SIG-M5 treated with dmso at 0.1 percent for 504 hours (cell line): ENCODE measurements around the gene TFDP2.
A peak's percentile ranks its signal among the peaks of the same experiment; 100 is the strongest.
"Not testable (repeated sequence)": the region's sequence is repeated elsewhere in the genome, so short reads cannot be mapped to it uniquely, and the experiment has no call there.

Experiments
- DNase-seq: peaks from one replicate; lab custom pipeline; 2025; ENCODE audit not compliant: unreplicated experiment; lab: John Stamatoyannopoulos, UW

Gene TFDP2

DNA sequence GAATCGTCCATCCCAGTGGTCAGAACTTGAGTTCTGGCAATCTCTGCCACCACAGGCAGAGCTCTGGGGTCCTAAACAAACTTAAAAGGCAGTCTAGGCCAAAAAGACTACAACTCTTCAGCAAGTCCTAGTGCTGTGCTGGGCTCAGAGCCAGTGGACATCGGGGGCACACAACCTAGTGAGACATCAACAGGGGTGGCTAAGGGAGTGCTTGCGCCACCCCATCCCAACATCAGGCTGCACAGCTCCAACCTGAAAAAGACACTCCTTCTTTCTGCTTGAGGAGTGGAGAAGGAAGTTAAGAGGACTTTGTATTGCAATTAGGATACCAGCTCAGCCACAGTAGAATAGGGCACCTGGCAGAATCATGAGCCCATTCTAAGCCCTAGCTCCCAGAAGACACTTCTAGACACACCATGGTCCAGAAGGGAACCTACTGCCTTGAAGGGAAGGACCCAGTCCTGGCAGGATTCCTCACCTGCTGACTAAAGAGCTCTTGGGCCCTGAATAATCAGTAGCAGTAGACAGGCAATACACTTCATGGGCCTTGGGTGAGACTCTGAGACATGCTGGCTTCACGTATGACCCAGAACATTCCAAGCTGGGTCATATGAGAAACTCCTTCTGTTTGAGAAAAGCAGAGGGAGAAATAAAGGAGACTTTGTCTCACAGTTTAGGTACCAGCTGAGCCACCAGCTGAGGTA lies 72.0 kb downstream of the TFDP2 start:
- no peak for DNase-seq

DNA sequence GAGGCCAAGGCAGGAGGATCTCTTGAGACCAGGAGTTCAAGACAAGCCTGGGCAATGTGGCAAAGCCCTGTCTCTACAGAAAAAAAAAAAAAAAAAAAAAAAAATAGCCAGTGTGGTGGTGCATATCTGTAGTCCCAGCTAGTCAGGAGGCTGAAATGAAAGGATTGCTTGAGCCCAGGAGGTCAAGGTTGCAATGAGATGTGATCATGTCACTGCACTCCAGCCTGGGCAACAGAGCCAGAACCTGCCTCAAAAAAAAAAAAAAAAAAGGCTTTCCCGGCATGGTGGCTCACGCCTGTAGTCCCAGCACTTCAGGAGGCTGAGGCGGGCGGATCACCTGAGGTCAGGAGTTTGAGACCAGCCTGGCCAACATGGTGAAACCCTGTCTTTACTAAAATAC lies 73.7 kb downstream of the TFDP2 start:
- DNase-seq: not testable (repeated sequence)

DNA sequence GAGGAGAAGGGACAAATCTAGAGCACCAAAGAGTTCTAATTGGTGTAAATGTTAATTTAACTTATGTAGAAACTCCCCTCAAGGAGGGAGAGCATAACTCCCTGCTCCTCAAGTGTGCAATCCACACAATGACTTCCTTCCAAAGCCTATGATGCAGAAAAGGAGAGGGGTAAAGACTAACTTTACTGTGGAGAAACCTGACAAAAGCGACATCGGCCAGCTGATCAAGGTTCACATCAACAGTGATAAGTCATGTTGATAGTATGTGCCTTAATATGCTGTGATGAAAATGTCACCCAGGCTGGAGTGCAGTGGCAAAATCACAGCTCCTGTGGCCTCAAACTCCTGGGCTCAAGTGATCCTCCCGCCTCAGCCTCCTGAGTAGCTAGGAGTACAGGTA lies 76.5 kb downstream of the TFDP2 start:
- DNase-seq: no peak

DNA sequence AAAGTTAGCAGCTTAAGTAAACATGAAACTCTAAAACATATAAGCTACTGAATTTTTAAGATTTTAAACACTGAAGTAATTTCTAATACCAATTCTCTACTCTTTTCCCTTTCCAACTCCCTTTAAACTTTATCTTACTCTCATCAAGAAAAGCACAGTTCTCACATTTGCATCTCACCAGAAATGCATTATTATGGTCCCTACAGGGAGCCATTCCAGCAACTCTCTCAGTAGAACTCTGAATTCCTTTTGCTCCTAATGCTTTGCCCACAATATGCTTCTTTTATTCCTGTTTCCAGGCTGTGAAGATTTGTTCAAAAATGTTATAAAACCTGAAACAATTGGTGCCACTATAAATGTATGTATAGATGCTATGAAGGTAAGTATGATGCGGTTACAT lies 83.4 kb downstream of the TFDP2 start:
- no peak for DNase-seq

DNA sequence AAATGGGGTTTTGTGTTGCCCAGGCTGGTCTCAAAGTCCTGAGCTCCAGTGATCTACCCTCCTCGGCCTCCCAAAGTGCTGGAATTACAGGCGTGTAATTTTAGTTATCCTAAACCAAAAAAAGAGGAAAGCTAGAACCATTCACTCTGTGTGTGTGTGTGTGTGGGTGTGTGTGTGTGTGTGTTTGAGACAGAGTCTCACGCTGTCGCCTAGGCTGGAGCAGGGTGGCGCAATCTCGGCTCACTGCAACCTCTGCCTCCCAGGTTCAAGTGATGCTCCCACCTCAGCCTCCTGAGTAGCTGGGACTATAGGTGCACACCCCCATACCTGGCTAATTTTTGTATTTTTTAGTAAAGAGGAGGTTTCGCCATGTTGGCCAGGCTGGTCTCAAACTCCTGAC lies 84.0 kb downstream of the TFDP2 start:
- DNase-seq: no peak

DNA sequence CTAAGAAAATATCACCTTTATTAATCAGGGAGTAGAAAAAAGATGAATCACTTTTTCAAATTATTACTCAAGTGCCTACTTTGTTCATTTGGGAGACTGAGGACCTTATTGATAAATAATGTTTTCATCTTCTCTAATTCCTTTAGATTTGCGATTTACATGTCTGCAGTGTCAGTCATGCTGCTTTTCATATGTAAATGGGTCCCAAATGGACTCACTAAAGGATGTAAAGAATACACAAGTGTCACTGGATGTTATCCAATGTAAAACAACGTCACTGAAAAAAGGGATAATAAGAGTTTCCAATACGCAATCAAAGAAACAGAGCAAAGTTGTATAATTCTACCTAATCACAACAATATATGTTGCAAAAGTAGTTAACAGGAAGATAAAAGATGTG lies 84.9 kb downstream of the TFDP2 start:
- DNase-seq: no peak

DNA sequence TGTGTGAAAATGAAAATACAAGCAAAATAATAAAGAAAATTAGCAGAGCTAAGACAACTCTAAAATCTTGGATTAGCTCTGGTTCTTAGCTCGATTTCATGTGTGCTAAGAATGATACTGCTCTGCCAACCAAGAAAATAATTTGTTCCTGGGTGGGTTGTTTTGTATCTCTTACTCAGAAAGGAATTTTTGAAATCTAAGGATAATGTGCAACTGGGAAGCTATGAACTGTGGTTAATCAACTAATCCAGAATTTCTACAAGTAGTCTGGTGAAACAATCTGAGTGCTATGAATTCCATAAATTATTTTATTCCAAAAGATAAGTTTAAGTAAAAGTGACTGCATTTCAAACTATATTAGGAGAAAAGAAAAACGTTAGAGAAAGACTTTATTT lies 92.0 kb downstream of the TFDP2 start:
- no peak for DNase-seq

DNA sequence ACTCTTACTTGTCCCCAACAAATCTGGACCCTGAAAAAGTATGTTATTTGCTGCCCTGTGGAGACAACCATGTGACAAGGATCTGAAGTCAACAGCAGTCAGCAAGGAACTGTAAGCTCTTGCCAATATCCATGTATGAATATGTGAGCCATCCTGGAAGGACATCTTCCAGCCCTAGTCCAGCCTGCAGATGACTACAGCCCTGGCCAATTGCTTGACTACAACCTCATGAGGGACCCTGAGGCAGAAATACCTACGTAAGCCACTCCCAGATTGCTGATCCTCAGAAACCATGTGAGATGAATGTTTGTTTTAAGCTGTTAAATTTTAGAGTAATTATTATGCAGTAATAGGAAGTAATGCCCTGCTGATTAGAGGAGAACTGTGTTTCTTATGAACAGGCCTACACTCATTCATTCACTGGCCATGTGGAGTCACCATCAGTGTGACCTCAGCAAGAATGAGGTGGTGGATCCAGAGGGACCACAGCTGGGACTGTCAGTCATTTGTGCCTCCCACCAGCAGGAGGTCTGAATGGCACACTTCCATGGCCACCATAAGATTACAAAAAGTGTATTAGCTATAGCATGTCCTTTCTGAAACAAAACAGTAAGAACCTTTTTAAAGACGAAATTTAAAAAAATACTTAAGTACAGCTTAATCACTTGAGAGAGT lies 92.6 kb downstream of the TFDP2 start:
- DNase-seq: no peak

DNA sequence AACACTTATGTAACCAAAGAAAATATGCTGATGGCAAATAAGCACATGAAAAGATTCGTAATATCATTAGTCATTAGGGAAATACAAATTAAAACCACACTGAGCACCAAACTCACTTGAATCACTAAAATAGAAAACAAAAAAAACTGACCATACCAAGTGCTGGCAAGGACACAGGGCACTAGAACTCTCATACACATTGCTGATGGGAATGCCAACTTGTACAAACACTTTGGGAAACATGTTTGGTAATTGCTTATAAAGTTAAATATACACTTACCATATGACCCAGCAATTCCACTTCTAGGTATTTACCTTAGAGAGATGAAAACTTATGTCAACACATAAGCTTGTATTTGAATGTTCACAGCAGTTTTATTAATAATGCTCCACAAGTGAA lies 95.5 kb downstream of the TFDP2 start:
- DNase-seq: no peak

DNA sequence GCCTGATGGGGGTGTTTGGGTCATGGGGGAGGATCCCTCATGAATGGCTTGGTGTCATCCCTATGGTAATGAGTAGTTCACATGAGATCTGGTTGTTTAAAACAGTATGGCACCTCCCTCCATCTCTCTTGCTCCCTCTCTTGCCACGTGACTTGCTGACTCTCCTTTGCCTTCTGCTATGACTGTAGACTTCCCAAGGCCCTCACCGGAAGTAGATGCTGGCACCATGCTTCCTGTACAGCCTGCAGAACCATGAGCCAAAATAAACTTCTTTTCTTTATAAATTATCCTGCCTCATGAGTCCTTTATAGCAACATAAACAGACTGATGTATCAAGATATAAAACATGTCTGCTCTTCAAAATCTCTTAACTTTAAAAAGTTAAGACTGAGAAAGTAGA lies 96.1 kb downstream of the TFDP2 start:
- DNase-seq: no peak

DNA sequence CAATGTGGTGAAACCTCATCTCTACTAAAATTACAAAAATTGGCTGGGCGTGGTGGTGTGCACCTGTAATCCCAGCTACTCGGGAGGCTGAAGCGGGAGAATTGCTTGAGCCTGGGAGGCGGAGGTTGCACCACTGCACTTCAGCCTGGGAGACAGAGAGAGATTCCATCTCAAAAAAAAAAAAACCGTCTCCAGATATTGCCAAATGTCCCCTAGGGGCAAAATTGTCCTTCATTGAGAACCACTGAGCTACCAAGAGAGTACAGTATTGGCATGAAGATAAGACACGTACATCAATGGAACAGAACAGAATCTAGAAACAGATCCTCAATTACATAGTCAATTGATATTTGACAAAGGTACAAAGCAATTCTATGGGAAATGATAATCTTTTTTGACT lies 98.0 kb downstream of the TFDP2 start:
- no peak for DNase-seq

DNA sequence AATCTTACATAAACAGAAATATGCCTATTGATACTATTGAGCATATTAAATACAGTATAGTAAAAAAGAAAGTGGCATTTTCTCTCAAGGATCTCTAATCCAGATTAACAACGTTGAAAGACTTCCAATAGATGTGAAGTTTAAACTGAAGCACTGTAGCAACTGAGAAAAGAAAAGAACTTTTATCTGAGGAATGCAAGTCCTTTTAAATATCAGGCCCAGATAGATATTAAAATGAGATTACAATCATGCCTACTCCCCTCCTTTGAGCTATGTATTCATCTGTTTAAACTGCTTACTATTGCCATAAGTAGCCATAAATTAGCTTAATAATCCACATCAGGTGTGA lies 102.3 kb downstream of the TFDP2 start:
- no peak for DNase-seq

DNA sequence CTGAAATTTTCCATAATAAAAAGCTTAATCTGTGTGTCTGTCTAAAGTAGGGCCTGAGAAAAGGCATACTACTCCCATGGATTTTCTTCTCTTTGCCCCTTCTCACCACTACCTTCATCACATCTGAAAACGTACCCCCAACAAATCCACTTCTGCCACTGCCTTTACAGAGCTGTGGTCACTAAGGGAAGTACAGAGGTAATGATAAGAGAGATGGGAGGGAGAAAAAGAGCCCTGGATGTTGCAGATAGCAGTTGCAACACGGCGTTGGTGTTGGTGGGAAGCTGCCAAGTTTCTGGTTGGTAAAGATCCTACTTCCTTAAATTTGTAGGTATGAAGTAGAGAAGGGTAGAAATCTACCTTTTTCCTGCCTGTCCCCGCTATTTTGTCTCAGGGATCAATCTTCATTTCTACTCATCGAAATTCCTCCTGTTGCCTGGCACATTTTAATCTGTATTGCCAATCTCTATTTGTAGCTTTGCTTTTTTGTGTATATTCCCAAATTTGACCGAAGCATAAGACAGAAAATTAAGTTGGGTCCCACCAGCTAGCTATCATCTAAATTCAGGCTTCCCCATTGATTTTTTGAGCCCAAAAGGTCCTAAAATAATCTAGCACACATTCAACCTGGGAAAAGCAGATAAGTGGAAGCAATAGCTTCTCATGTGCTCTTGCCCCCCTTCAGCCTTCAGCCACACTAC lies 102.9 kb downstream of the TFDP2 start:
- peak; percentile 81 for DNase-seq

DNA sequence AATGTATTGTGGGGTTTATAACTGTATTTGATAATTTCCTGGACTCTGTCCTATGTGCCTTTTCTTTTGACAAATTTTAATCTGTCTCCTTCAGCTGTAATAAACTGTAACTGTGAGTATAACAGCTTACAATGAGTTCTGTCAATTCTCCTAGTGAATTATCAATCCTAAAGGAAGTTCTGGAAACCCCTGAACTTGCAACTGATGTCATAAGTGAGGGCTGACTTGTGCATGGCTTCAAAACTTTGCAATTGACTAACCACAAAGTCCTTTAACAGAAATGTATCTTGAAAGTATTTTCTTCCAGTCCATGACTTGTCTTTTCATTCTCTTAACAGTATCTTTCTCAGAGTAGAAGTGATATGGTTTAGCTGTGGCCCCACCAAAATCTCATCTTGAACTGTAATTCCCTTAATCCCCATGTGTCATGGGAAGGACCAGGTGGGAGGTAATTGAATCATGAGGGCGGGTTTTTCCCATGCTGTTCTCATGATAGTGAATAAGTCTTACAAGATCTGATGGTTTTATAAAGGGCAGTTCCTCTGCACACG lies 108.3 kb downstream of the TFDP2 start:
- DNase-seq: no peak

DNA sequence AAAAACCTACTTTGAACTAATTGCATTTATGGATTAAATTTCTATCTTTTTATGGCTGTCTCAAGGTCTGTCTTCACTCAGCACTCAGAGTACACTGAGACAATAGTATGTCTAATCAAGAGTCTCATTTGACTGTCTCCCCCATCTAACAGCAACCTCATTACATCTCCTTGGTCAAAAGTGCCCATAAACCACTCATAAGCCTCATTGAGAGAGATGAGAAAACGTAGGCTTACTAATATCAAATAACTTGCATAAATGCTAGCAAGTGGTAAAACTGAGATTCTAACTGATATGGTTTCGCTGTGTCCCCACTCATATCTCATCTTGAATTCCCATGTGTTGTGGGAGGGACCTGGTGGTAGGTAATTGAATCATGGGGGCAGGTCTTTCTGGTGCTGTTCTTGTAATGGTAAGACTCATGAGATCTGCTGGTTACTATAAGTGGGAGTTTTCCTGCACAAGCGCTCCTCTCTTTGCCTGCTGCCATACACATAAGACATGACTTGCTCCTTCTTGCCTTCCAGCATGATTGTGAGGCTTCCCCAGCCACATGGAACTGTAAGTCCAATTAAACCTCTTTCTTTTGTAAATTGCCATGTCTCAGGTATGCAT lies 113.9 kb downstream of the TFDP2 start:
- DNase-seq: no peak

DNA sequence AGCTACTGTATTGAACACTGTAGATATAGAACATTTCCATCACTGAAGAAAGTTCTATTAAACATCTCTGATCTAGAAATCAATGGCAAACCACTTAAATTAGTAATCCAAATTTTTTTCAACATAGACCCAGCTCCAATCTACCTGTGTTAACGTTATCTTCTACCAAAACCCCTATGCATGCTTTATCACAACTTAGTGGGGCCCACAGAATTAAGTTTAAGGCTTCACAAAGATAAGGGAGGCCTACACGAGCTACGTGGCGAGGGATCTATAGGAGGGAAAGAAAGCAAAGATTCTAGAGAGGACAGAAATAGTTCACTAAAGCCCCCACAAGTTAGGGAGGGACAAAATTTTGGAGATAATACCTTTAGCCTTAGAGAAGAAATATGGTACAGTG lies 116.1 kb downstream of the TFDP2 start:
- no peak for DNase-seq

DNA sequence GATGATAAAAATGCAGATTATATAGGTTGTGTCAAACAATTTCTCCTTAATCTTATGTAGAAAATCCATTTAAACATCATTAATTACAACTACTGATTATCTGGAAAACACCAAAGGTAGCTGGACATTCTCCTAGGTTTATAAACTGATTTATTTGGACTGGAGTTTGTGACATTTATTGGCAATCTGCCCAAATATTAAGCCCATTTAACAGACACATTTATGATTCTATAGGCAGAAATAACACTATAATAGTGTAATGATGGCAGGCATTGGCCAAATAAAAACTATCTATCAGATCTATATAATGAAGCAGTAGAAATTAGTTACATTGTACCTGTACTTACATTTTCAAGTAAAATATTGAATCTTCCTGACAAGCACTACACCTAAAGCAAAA lies 117.8 kb downstream of the TFDP2 start:
- DNase-seq: no peak

DNA sequence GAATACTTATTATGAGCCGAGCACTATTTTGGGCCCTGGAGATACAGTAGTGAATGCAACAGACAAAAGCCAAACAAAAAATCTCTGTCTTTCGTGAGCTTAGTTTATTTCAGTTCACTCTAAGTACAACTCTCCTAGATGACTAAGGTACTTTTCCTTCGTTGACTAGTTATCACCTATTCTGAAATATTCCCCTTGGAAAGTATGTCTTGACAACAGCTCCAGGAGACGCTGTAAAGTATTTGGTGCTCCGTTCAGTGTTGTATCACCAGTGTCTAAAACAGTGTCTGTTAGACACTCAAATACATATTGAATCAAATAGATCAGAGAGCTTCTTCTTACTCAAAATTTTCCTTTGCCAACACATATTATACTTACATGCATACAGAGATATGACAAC lies 119.6 kb downstream of the TFDP2 start:
- no peak for DNase-seq

DNA sequence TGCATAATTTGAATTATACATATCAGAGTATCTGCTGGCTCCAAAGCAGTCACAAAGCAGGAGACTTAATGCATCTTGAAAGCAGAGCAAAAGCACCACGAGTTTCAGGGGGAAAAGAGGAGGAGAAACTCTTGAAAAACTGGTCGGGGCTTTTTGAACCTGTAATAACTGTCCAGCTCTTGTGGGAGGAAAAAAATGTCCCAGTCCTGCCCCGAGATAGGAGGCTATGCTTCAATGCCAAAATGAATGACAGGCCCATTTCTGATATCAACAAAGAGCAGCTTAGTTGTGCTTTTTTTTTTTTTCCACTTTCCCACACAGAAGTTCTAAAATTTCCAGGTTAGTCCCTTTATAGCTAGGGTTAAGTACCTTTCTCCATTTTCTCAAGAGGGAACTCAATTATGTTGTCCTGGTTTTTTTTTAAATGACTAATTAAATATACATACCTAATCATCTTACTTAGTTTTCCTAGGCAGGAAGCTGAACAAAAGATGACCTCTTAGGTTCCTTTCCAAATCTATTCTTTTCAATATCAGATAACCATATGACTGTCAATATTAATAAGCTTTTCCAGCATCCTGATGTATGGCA lies 120.2 kb downstream of the TFDP2 start:
- DNase-seq: no peak

DNA sequence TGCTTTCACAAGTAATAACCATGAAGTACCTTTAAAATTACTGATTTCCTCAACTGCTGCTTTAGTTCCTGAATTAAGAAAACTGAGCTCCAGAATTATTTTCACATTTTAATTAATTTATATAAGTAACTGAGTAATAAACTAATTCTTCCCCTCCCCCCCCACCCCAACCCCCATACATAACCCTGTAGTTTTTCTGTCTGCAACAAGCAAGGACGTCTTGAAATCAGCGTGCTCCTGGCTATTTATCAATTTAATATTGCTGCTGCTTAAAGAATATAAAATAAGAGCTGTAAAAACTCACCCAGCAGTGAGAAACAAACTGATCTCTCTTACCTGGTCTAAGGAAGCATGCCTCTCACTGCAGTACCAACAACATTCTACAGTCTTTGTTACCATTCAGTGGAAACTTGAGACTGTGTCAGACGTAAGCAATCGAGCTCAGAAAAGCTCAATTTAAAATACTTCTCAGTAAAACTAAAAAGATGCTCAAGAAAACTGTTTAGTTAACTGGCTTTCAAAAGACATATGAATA lies 121.0 kb downstream of the TFDP2 start:
- DNase-seq: peak; percentile 76

DNA sequence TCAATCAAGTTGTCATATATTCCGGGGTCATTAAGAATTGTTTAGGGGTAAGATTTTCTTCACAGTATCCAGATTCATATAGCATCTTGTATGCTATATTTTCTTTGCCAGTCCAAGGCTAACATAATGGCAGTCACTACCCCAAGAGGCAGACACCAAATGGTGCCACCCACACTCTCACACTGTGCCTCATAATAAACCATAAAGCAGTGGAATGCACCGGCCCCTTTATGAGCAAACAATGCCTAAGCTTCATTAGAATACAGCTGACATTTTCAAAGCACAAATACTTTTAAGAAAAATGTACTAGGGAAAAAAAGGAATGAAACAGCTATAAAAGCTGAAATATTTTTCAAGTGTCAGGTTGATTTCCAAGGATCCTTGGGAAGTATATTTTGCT lies 121.6 kb downstream of the TFDP2 start:
- peak; percentile 40 for DNase-seq
